Activated T-helper 1 cell treated with Interleukin-2 at 50 U/mL for 16 hours (primary cell): ENCODE measurements around the gene CTSD.
A peak's percentile ranks its signal among the peaks of the same experiment; 100 is the strongest.
"Not testable (repeated sequence)": the region's sequence is repeated elsewhere in the genome, so short reads cannot be mapped to it uniquely, and the experiment has no call there.

Source experiments
- DNase-seq: peaks from one replicate; pipeline ENCODE4 v3.0.0-alpha.2; 2020; ENCODE audit warnings: low read depth

CTSD gene

GRCh38 chr11:1763796-1764661 lies at the start of gene CTSD:
CTSD (minus strand) TSS chr11:1763927; CDS start chr11:1763859, 68 bp downstream.
- peak; percentile 84 for DNase-seq

DNA sequence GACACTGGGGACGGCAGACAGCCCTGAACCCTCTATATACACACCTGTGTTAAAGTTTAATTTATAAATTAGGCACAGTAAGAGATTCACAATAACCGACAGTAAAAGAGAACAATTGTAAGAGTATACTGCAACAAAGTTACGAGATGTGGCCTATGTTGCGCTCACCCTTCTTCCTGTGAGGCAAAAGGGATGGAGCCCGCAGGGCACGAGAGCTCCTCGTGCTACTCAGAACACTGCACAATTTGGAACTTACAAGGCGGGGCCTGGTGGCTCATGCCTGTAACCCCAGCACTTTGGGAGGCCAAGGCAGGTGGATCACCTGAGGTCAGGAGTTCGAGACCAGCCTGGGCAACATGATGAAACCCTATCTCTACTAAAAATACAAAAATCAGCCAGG lies 49.6 kb upstream of the CTSD start:
- not testable (repeated sequence) for DNase-seq

DNA sequence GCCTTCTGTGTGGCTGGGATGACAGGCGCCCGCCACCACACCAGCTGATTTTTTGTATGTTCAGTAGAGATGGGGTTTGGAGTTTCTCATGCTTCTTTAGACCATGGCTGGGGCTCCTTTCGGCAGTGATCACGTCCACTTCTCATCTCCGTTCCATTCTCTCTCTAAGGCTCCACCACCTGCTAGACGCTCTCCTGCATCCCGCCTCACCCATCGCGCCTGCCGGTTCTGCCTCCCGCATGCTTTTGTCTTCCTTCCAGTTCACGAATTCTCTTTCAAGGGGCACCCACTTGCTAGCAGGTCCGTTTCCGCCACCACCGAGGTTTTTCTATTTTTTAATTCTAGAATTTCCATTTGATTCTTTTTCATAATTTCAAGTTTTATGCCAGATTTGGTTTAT lies 49.1 kb upstream of the CTSD start:
- DNase-seq: no peak

DNA sequence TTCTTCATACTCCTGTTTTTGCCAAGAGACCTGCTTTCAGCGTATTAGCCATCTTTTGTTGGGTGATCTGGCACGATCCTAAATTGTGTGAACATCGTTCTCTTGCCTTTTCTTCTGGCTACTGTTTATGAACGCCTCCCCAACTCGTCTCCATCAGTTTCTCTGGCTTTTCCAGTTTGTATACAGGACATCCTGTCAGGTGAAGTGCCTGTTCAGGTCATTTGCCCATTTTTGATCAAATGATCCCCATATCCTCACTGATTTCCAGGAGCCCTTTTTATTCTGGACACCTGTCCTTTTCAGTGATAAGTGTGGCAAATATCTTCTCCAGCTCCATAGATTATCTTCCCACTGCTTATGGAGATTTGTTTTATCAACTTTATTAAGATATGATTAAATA lies 48.5 kb upstream of the CTSD start:
- no peak for DNase-seq

DNA sequence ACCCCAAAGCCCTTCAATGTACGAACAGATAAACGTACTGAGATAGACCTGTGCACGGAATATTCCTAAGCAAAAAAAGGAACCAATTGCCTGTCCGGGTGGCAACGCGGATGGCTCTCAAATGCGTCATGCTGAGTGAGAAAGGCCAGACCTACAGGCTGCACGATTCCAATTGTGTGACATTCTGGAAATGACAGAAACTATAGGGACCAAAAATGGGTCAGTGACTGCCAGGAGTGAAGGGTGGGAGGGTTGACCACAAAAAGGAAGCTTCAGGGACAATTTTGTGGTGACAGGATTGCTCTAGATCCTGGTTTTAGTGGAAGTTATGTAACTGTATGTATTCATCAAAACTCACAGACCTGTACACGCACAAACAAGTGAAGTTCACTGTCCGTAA lies 47.0 kb upstream of the CTSD start:
- DNase-seq: no peak

DNA sequence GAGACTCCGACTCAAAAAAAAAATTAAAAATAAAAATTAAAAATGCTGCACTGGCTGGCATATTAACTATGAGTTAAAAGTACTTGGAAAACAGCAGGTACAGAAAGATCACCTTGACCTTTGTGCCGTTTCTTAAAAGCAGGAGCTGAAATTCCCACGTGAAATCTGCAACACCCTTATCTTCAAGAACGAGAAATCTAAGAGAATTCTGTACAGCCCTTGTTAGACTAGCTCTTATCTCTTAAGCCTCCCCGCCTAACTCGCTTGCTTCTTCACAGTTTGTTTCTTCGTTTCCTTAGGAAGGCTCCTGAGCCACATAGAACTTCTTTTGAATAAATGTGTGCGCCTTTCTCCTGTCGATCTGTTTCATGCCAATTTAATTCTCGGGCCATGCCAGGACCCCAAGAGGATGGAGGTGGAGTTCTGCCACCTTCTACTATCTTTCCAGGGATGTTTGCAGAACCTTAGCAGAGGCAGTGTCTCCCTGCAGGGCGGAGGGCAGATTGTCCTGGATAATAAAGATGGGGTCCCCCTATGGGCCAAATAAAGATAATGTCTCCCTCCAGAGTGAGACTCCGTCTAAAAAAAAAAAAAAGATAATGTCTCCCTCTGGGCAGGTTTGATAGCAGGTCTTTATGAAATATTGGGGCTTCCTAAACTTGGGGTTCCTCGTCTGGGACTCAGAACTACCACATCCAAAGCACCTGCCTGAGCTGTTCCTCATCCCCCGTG lies 43.7 kb upstream of the CTSD start:
- DNase-seq: no peak

GRCh38 chr11:1805525-1805924 lies 41.8 kb upstream of the CTSD start:
- DNase-seq: no peak

GRCh38 chr11:1803835-1804519 lies 40.2 kb upstream of the CTSD start:
- DNase-seq: not testable (repeated sequence)

DNA sequence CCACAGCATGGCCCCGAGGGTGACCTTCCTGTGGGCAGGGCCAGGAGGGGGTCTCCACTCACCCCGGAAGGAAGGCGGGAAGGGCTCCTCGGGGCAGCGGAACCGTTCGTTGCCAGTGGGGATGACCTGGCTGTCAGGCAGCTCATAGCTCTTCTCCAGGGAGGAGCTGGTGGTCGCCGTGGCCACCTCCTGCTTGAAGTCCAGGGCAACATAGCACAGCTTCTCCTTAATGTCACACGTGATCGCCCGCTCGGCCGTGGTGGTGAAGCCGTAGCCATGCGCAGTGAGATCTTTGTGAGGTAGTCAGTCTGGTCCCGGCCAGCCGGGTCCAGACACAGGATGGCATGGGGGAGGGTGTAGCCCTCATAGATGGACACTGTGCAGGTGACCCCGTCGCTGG lies 39.5 kb upstream of the CTSD start:
- DNase-seq: no peak

DNA sequence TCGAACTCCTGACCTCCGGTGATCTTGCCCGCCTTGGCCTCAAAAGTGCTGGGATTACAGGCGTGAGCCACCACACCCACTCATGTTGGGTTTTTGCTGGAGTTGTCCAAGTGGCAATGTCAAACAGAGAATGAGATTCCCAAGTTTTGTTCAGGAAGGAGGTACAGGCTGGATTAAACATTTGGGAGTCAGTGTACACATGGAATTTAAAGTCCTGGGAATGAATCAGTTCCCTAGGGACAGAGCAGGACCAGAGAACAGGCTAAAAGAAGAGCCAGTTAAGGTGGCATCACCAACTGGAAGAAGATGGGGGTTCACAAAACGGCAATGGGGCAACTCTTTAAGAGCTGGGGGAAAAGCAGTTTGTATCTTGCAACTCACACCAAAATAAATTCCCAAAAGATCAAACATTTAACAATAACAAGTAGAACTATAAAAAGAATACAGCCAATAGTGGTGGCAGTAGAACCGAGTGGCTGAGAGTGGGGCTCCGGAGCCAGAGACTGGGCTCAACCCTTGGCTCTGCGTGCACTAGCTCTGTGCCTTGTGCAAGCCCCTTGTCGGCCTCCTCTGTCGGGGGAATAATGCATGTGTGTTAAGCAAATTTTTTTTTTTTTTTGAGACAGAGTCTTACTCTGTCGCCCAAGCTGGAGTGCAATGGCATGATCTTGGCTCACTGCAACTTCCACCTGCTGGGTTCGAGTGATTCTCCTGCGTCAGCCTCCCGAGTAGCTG lies 33.8 kb upstream of the CTSD start:
- no peak for DNase-seq

DNA sequence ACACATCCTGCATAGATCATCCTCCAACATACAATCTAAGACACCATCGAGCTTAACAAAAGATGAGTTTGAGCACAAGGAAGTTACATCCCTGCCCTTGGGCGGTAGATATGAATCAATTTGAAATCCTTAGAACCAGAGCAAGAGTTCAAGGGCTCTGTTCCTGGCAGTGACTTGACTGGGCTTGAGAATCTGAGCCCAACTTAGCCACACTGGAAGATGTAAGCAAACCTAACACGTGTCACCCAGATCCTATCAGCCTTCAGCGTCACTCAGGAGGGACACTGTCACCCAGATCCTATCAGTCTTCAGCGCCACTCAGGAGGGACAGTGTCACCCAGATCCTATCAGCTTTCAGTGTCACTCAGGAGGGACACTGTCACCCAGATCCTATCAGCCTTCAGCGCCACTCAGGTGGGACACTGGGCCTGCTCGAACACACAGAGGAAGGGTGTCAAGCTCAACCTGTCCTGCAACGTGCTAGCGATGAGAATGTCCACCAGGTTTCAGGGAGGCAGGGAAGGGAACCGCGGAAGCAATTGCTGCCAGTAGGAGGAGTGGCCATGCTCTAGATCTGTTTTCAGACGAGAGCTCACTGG lies 32.8 kb upstream of the CTSD start:
- DNase-seq: no peak

- no peak for DNase-seq
Observed at GRCh38 chr11:1793081-1793480, 29.4 kb upstream of the CTSD start.

DNA sequence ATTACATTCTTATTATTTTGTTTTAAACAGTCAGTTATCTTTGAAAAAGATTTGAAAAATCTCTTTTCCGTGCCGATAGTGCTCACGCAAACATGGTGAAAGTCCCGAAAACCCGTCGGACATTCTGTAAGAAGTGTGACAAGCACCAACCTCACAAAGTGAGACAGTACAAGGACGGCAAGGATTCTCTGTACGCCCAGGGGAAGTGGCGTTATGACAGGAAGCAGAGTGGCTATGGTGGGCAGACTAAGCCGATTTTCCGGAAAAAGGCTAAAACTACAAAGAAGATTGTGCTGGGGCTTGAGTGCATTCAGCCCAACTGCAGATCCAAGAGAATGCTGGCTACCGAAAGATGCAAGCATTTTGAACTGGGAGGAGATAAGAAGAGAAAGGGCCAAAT lies 28.7 kb upstream of the CTSD start:
- no peak for DNase-seq

DNA sequence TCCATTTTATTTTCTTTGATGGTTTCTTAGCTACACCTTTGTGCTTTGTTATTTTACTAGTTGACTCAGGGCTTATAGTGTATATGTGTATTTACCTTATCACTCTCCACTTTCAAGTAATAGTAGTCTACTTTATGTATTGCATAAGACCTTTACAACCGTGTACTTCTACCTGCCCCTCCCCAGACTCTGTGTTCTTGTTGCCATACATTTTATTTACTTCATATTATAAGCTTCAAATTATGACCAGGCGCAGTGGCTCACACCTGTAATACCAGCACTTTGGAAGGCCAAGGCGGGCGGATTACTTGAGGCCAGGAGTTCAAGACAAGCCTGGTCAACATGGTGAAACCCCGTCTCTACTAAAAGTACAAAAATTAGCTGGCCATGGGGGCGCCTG lies 28.2 kb upstream of the CTSD start:
- no peak for DNase-seq

GRCh38 chr11:1786466-1786865 lies 22.7 kb upstream of the CTSD start:
- DNase-seq: no peak

- DNase-seq: no peak
Observed at GRCh38 chr11:1785749-1786413, 22.2 kb upstream of the CTSD start.

GRCh38 chr11:1784761-1785650 lies 21.3 kb upstream of the CTSD start:
- no peak for DNase-seq

DNA sequence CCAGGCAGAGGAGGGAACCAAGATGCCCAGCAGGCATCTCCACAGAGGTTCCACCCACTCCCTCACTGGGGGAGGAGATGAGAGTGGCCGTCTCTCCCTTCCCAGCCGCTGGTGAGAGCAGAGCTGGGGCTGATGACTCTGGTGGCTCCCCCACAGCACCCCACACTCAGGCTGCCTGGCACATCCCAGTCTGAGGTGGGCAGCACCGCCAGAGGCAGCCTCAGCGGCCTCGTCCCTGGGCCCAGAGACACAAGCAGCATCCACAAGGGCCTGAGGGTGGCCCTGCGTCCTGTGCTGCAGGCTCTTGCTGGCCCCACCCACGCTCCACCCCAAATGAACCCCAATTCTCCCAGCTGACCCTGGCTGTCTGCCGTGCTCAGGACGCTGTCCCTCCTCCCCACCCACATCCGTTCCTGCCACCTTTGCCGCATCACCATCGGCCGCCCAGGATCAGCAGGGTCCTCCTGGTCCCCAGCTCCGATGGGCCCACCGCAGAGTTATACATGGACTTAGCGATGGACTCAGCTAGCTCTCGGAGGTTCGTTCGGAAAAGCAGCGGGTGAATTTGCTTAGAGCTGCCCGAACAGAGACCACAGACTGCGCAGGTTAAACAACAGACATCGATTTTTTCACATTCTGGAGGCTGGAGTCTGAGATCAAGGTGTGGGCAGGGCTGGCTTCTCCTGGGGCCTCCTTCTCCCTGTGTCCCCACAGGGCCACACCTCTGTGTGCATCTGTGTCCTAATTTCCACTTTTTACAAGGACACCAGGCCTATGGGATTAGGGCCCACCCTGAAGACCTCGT lies 20.2 kb upstream of the CTSD start:
- DNase-seq: no peak
